Thoracic aorta (tissue), 2 donors: ENCODE data around the gene ITPR3. TPM values are rescaled to one million over a fixed set of nuclear protein-coding genes. Genes with fewer than 3 reads are reported as not detected.

Experiments used
- ATAC-seq: fragments of 150-250 bp; one replicate; pipeline ENCODE4 v1.8.0; 2017; ENCODE audit warnings: low read depth; ENCODE audit not compliant: insufficient number of reproducible peaks, low FRiP score
- DNase-seq: peaks from one replicate; pipeline ENCODE4 v3.0.0-alpha.2; 2020; ENCODE audit warnings: low spot score
- H3K27ac ChIP-seq, 2 donors: fragments of 200-600 bp; sonication (generic); 1 replicate in 1 of 2; 2 replicates in 1 of 2; pipeline ENCODE4 v1.5.1; 2016; ENCODE audit warnings: mild to moderate bottlenecking in 2 of 2, moderate library complexity in 2 of 2
- H3K27me3 ChIP-seq: fragments of 200-600 bp; sonication (generic); replicated peaks from 2 replicates; pipeline ENCODE4 v1.6.0; 2016; ENCODE audit warnings: mild to moderate bottlenecking; ENCODE audit not compliant: insufficient read depth
- H3K36me3 ChIP-seq: fragments of 200-600 bp; sonication (generic); one replicate; pipeline ENCODE4 v1.5.1; 2016
- H3K4me1 ChIP-seq, 2 donors: fragments of 200-600 bp; sonication (generic); 1 replicate in 1 of 2; 2 replicates in 1 of 2; pipeline versions ENCODE4 v1.5.1 to v1.6.0; 2016; ENCODE audit warnings: low read depth in 2 of 2, mild to moderate bottlenecking in 1 of 2; ENCODE audit not compliant: control insufficient read depth in 1 of 2
- H3K4me3 ChIP-seq: fragments of 200-600 bp; sonication (generic); 2 replicates; pipeline ENCODE4 v1.5.1; 2016; ENCODE audit warnings: mild to moderate bottlenecking
- H3K9me3 ChIP-seq: fragments of 200-600 bp; sonication (generic); 2 replicates; pipeline ENCODE4 v1.5.1; 2016
- total RNA-seq, 2 donors: library from RNA; depleted of rRNA; stranded (reverse); fragments of >200 nt; gene quantifications; one replicate each; pipeline versions ENCODE4 v1.1.0 to v1.2.3, GENCODE V29; 2016
- TF ChIP-seq, protein P1 (sequence below): fragments of 200-600 bp; sonication (generic); IDR thresholded peaks from one replicate; pipeline ENCODE4 v1.5.1; 2019; ENCODE audit warnings: antibody characterized with exemption

The ITPR3 gene
- total RNA-seq, 2 donors from 2014 or later, result 15.2 to 21.2 TPM

- TF ChIP-seq, protein P1, sequence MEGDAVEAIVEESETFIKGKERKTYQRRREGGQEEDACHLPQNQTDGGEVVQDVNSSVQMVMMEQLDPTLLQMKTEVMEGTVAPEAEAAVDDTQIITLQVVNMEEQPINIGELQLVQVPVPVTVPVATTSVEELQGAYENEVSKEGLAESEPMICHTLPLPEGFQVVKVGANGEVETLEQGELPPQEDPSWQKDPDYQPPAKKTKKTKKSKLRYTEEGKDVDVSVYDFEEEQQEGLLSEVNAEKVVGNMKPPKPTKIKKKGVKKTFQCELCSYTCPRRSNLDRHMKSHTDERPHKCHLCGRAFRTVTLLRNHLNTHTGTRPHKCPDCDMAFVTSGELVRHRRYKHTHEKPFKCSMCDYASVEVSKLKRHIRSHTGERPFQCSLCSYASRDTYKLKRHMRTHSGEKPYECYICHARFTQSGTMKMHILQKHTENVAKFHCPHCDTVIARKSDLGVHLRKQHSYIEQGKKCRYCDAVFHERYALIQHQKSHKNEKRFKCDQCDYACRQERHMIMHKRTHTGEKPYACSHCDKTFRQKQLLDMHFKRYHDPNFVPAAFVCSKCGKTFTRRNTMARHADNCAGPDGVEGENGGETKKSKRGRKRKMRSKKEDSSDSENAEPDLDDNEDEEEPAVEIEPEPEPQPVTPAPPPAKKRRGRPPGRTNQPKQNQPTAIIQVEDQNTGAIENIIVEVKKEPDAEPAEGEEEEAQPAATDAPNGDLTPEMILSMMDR, result no peak
- no peak overlapping the region for H3K27ac ChIP-seq
- no peak for ATAC-seq
- DNase-seq, result no peak
- no peaks in the 10 kb centered on the region for H3K27me3 ChIP-seq
- H3K9me3 ChIP-seq, result no peaks in the 10 kb centered on the region
- H3K4me1 ChIP-seq, result peaks cover 0 to 15% of the 10 kb centered on the region in 2 donors
- no peaks in the 10 kb centered on the region for H3K36me3 ChIP-seq
- H3K4me3 ChIP-seq, result no peak overlapping the region
Observed at GRCh38 chr6:33588894-33589293, 32.2 kb upstream of the ITPR3 start.

- Histone ChIP-seq H3K4me3 (no peak overlapping the region), H3K27me3 (no peaks in the 10 kb centered on the region), H3K4me1 (peaks cover 0 to 15% of the 10 kb centered on the region in 2 donors), H3K36me3 (no peaks in the 10 kb centered on the region), H3K9me3 (no peaks in the 10 kb centered on the region), H3K27ac (no peak overlapping the region)
- TF ChIP-seq, protein P1, result no peak
- ATAC-seq (no peak), DNase-seq (no peak)
Observed at GRCh38 chr6:33589392-33589730, 31.8 kb upstream of the ITPR3 start.

- H3K4me1 ChIP-seq, result peaks cover 0 to 15% of the 10 kb centered on the region in 2 donors
- no peaks in the 10 kb centered on the region for H3K36me3 ChIP-seq
- no peak overlapping the region for H3K4me3 ChIP-seq
- no peaks in the 10 kb centered on the region for H3K27me3 ChIP-seq
- DNase-seq (no peak), ATAC-seq (no peak)
- no peak overlapping the region for H3K27ac ChIP-seq
- H3K9me3 ChIP-seq, result no peaks in the 10 kb centered on the region
- TF ChIP-seq, protein P1, result peak; percentile 30
Observed at GRCh38 chr6:33589731-33590530, 31.2 kb upstream of the ITPR3 start.

DNA sequence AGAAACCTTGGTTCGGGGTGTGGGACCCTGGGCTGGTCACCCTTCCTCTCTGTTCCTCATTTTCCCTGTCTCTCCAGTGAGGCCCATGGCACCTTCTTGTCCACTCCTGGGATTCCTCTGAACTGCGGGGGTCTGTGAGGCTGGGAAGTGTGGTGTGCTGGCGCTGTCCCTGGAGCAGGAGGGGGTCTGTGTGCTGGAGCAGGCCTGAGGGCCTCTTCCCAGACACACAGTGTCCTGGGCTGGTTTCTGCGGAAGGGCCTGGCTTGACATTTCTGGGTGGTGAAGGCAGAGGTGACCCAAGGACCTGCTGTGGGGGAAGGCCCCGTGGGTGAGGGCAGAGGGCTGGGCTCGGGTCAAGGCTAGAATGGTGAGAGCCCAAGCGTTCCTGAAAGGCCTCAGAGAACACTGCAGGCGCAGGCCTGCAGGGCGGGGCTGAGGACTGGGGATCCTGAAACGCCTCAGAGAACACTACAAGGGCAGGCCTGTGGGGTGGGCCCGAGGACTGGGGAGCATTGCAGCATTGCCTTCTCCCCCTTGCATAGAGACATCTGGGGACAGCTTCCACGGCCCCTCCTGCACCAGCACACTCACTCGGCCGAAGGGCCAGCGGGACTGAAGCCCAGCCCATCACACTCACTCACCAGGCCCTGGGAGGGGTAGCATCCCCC is 30.5 kb upstream of the ITPR3 start:
- ATAC-seq, result no peak
- no peaks in the 10 kb centered on the region for H3K9me3 ChIP-seq
- H3K27ac ChIP-seq, result no peak overlapping the region
- no peaks in the 10 kb centered on the region for H3K36me3 ChIP-seq
- peaks cover 0 to 9% of the 10 kb centered on the region in 2 donors for H3K4me1 ChIP-seq
- DNase-seq, result no peak
- TF ChIP-seq, protein P1, result no peak
- H3K4me3 ChIP-seq, result no peak overlapping the region
- no peaks in the 10 kb centered on the region for H3K27me3 ChIP-seq

- no peak overlapping the region for H3K4me3 ChIP-seq
- no peaks in the 10 kb centered on the region for H3K36me3 ChIP-seq
- no peaks in the 10 kb centered on the region for H3K9me3 ChIP-seq
- no peak for ATAC-seq
- no peak for DNase-seq
- TF ChIP-seq, protein P1, result no peak
- H3K27me3 ChIP-seq, result no peaks in the 10 kb centered on the region
- peaks cover 0 to 6% of the 10 kb centered on the region in 2 donors for H3K4me1 ChIP-seq
- no peak overlapping the region for H3K27ac ChIP-seq
Observed at GRCh38 chr6:33591424-33592032, 29.6 kb upstream of the ITPR3 start.
